Sciatic nerve (tissue), 2 donors: Measurements from ENCODE around the gene PIK3R1. TPM values are rescaled to one million over a fixed set of nuclear protein-coding genes. Genes with fewer than 3 reads are reported as not detected.
A peak's percentile ranks its signal among the peaks of the same experiment; 100 is the strongest.

ENCODE experiments used
- ATAC-seq: fragments of 200-7000 bp; cut with Tn5 transposase; one replicate; pipeline ENCODE4 v1.9.1; 2020; ENCODE audit warnings: mild to moderate bottlenecking, moderate library complexity
- DNase-seq: peaks from one replicate; pipeline ENCODE4 v3.0.0-alpha.2; 2020; ENCODE audit warnings: low spot score
- intact Hi-C: fragments of 100-400 bp; cut with DNase I; formaldehyde crosslinking; loops from one replicate; pipeline ENCODE4 v1.14.2; 2022
- total RNA-seq: library from RNA; stranded (reverse); fragmentation: NEBNext Ultra II Directional; extraction: Animal tissue kit (Norgen Biotek cat#: 25700); gene quantifications from one replicate; pipeline ENCODE4 v1.2.1, GENCODE V29; 2021
- donor health status: DM: no; HTN: no; CAD: no.
- donor health status: DM: no; HTN: no; CAD: no.

PIK3R1 gene
- total RNA-seq, 1 donor from 2014 or later = 288 TPM

DNA sequence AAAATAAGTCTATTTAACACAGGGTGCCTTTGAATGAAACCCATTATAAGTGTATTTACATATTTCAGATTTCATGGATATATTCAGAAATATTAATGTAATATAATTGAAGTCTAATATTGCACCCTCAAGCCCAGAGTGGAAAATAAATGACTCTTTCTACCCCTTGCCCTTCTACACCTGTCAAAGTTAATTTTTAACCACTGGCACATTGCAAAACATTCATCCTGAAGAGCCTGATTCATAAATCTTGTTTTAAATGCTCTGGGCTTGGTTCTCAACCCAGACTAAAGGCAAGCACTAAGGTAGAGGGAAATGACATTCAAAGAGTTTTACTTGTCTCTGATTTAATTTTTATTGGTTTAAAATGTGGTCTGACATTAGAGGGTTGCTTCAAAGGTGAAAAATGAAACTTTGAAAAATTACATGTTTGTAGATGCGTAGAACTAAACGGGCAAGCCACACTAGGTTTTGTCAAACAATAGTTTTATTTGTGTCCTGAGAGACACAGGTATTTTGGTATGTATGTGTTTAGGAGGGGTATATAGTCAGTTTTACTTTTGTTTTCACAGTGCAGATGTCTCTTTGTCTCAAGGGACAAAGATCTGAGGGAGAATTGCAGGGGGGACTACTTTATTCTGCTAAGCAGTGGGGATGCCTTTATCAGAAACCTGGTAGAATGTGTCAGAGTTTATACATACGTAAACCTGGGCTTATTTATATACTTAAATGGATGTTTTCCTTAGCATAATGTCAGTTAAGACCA, 69.7 kb downstream of the PIK3R1 start:
- intact Hi-C loops = loop anchor here (5.0 kb wide), 1 partner anchor 172 kb away; no protein-coding TSS in a partner anchor
- ATAC-seq (no peak), DNase-seq (no peak)

DNA sequence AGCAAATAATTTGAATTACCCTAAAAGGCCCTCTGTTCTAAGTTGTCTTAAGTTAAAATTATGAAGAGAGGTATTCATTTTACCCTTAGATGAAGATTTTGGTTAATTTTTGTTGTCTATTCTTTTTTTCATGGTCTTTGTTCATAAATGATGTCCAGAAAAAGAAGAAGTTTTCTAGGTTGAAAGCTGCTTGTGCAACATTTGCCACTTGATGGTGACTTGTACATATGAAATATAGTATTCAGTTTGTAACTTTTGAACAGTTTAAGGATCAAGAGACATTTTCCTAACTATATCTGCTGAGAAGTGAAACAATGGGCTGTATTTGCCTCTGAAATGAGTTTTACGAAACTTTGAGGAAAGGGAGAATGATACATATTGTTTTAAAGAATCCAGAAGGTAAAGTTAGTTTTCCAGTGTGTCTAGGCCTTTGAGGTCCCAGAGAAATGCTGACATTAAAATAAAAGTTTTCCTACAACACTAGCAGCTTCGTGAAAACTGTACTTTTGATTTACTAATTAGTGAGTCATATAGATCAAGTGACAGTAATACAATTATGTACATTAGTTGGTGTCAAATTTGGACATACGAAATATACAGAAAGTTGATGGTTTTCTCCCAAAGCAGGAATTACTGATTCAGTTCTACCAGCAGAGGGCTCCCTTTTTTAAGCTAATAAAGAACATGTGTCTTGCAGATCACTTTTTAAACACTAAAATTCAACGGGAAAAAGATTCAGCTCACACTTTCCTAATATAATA, 70.5 kb downstream of the PIK3R1 start:
- ATAC-seq = no peak
- no peak for DNase-seq
- intact Hi-C loops = loop anchor here (5.0 kb wide), 1 partner anchor 171 kb away; no protein-coding TSS in a partner anchor

DNA sequence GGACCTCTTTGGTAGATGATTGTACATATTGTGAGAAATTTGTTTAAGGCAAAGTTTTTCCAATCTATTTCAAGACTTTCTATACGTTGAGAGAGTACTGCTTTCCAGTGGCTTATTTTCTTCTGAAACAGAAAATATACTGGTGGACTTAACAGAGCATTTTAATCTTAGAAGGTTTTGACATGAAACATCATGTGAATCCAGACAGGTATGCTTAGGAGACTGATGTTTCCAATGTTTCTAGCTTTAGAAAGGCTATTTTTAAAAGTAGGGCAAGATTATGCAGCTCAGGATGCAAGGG, 71.0 kb downstream of the PIK3R1 start:
- no peak for DNase-seq
- ATAC-seq = no peak
- intact Hi-C loops = loop anchor here (5.0 kb wide), 1 partner anchor 171 kb away; no protein-coding TSS in a partner anchor

- intact Hi-C loops = loop anchor here (5.0 kb wide), 1 partner anchor 170 kb away; no protein-coding TSS in a partner anchor
- DNase-seq (no peak), ATAC-seq (no peak)
Observed at GRCh38 chr5:68287631-68287975, 72.0 kb downstream of the PIK3R1 start.

- ATAC-seq = peak; percentile 73
- intact Hi-C loops = loop anchor here (5.0 kb wide), 1 partner anchor 169 kb away; no protein-coding TSS in a partner anchor
- DNase-seq = peak; percentile 76
Observed at GRCh38 chr5:68287976-68288706, 72.6 kb downstream of the PIK3R1 start.

DNA sequence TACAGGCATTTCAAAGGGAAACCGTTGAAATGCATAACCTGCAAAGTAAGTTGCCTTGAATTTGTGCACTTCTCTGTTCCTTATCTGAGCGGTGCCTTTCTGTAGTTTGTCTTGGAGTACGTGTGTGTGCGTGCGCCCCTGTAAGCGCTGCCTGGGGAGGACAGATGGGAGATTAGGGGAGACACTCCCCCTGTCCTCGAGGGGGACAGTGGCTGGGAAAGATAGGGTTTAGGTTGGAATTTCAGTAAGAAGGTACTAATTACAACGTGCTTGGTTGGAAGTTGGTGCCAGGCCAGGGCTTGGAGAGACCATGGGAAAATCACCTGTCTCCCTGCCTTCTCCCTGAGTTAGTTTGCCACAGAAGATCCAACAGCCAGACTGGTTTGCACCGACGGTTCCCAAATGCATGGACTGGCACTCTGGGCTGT, 73.2 kb downstream of the PIK3R1 start:
- DNase-seq (no peak), ATAC-seq (peak; percentile 21)
- intact Hi-C loops = loop anchor here (5.0 kb wide), 1 partner anchor 169 kb away; no protein-coding TSS in a partner anchor

GRCh38 chr5:68289498-68289897, 73.9 kb downstream of the PIK3R1 start:
- no peak for ATAC-seq
- intact Hi-C loops = loop anchor here (5.0 kb wide), 1 partner anchor 168 kb away; no protein-coding TSS in a partner anchor
- no peak for DNase-seq

DNA sequence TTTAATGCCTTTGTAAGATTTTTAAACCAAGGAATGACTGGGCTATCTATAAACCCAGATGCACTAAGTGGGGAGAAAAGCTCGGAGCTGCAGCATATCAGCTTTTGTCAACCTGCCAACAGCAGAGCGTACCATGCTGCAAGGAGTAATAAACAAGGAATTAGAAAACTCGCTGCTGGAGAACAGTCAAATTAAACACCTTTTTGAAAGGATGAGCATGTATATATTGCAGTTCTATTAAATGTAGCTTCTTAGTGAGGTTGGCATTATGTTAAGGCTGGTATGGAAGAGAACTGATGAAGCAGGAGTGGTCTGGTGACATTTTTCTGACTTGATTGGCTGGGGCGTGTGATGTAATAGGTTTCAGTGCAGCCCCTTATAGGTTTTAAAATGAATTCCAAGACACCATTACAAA, 74.7 kb downstream of the PIK3R1 start:
- no peak for ATAC-seq
- intact Hi-C loops = no loop called here

DNA sequence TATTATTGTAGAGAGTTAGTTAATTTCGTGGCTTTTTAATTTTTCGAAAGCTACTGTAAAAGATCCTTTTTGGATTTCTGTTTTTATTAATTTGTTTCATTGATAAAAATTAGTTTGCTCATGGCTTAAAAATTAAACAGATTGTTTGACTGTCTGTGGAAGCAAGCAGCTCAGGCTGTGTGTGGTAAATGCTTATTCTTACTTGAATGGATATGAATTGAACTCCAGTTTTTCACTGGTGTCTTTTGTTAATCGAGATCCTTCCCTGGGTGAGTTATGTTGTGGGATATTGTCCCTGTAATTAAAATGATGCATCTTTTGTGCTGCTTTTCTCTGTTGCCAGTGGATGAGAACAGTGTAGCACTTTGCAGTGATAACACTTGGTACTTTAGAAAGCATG, 75.3 kb downstream of the PIK3R1 start:
- ATAC-seq (no peak), DNase-seq (no peak)
- intact Hi-C loops = no loop called here

More for the DNA sequence above, 74.7 kb downstream of the PIK3R1 start:
- no peak for DNase-seq

DNA sequence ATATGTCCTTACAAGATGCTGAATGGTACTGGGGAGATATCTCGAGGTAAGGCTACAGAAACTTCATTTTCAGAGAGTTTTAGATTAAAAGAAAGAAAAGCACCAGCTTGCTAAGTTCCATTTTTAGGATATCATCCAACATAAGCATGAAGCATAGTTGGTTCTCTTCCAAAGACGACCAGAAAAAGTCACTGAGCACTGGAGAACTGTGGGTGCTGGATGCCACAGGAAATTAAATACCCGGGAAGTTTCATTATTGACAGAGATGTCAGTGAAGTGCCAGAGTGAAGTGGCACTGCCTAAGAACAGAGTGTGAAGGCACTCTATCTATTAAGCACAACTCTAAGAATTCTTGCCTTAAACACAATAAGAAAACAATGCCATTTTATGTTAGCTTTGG, 76.8 kb downstream of the PIK3R1 start:
- no peak for ATAC-seq
- intact Hi-C loops = no loop called here
- DNase-seq = no peak

DNA sequence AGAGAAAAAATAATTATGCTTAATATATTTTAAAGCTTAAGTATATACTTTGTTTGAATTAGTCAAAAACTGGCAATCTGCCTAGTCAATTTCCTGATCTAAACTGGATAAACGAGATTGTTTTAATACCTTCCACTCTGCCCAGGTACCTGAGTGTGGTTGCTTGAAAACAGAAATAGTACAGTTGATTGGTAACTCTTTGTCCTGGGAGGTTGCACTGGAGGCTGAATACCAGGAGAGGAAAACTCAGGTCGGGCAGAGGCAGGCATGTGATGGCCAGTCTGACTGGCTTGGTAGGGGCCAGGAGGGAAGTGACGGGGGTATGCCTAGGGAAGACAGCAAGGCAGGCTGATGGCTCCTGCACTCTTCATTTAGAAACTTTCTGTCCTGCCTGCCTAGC, 80.2 kb downstream of the PIK3R1 start:
- no peak for ATAC-seq
- intact Hi-C loops = no loop called here
- no peak for DNase-seq

GRCh38 chr5:68296895-68297294, 81.3 kb downstream of the PIK3R1 start:
- no peak for DNase-seq
- intact Hi-C loops = no loop called here
- no peak for ATAC-seq

- intact Hi-C loops = no loop called here
- DNase-seq (no peak), ATAC-seq (no peak)
Observed at GRCh38 chr5:68297656-68298055, 82.1 kb downstream of the PIK3R1 start.

- ATAC-seq (no peak), DNase-seq (no peak)
- intact Hi-C loops = no loop called here
Observed at GRCh38 chr5:68298479-68298878, 82.9 kb downstream of the PIK3R1 start.

GRCh38 chr5:68299105-68299504, 83.5 kb downstream of the PIK3R1 start:
- intact Hi-C loops = no loop called here
- DNase-seq = no peak
- no peak for ATAC-seq

DNA sequence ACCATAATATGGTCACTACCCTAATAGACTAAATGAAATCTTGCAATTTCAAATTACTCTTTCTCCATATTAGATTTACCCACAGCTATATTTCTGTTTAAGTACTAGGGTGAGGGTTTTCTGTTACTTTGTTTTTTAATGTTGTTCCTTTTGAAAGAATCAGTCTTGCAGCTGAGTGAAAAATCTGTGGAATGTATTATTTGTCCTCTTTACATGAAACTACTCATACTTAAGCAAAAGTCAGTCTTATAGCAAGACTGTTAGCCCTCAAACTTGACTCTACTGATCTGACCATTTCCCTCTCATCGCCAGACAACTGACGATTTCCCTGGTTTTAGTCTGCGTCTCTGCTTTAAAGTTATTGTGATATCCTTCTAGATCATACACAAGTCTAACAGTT, 84.0 kb downstream of the PIK3R1 start:
- intact Hi-C loops = no loop called here
- DNase-seq (no peak), ATAC-seq (no peak)

- intact Hi-C loops = no loop called here
- no peak for DNase-seq
- peak; percentile 29 for ATAC-seq
Observed at GRCh38 chr5:68303038-68303738, 87.6 kb downstream of the PIK3R1 start.

DNA sequence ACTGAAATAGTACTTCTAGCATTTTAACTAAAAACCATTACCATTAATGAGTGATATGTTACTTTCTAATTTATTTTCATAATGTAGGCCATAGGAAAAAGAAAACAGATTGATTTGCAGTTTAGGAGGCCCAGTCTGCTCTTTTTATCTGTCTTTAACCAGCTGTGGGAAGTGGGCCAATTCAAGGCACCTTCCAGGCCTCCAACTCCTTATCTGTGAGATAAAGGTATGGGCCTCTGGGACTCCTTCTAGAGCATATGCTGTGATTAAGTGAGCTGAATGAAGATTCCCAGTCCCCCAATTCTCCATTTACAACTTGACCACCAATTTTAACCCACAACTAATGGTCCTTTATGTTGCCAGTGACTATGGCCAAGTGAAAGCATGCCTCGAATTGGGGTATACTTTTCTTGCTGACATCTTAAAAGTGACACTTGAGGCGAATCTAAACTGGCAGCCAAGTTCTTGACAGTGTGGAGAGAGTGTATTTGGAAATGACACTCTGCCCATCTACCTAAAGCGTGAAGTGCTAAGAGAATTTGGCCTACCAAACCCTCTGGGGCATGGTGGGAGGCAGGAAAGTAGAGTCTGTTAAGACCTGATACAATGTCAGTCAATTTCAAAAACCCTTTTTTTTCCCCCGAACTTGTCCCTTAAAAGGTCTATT, 88.3 kb downstream of the PIK3R1 start:
- ATAC-seq (no peak), DNase-seq (no peak)
- intact Hi-C loops = no loop called here
